GM21576 (cell line): ENCODE measurements around the gene SNPH.

Source experiments
- ATAC-seq: cut with Tn5 transposase; IDR thresholded peaks from one replicate; pipeline ENCODE4 v1.9.1; 2021; ENCODE audit warnings: mild to moderate bottlenecking, moderate library complexity; ENCODE audit not compliant: unreplicated experiment

Gene SNPH

DNA sequence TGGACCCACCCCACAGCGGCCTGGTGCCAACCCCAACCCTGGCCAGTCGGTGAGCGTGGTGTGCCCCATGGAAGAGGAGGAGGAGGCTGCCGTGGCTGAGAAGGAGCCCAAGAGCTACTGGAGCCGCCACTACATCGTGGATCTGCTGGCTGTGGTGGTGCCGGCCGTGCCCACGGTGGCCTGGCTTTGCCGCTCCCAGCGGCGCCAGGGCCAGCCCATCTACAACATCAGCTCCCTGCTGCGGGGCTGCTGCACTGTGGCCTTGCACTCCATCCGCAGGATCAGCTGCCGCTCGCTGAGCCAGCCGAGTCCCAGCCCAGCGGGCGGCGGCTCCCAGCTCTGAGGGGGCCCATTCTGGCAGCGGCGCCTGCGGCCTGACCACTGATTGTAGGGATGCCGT lies 39.6 kb downstream of the SNPH start:
- ATAC-seq, result no peak

DNA sequence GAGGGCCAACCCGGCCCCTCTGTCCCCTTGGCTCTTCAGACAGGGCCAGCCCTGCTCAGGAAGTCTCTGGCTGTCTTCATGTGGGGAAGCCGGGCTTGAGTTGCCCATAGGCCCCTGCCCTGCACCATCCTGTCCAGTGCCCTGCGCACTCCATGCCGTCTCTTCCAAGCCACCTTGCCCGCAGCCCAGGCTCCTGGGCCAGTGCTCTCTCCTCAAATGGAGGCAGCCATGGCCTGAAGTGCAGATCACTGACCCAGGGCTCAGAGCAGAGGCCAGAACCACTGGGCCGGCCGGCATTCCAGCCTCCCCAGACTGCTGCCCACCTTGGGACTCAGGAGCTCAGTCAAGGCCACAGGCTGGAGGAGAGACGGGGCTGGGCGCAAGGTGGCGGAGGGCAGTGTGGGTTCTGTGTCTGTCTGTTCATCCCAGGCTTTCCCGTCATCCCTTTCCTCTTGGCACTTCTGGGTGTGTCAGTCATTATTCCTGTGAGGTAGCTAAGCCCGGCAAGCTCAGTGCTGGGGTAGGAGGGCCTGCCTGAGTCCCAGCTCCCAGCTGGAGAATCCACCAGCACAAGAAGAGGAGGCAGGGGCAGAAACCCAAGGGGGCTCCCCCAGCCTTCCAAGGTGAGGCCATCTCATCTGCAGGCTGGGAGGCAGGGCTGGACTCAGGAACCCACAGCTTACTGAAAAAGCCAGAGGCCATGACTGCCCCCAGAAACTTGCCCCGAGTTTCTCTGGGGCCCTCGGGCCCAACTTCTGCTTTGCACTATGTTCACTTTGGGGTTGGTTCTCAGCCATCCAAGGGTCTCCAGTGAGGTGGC lies 40.4 kb downstream of the SNPH start:
- no peak for ATAC-seq

DNA sequence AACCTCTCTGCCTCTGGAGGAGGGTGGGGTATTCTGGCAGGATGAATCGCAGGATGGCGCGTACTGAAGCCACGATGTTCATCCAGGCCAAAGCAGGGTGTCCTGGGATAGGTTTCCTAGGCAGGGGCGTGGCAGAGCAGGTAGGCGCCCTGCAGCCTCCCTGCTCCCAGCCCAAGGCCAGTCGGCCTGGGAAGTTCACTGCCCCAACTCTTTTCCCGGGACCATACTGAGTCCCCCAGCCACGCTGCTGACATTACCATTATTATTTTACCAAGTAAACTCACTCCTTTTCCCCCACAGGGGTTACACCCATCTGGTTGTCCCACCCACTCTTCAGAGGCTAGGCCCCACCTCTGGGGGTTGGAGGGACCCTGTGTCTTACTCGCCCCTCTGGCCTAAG lies 41.1 kb downstream of the SNPH start:
- ATAC-seq, result no peak

DNA sequence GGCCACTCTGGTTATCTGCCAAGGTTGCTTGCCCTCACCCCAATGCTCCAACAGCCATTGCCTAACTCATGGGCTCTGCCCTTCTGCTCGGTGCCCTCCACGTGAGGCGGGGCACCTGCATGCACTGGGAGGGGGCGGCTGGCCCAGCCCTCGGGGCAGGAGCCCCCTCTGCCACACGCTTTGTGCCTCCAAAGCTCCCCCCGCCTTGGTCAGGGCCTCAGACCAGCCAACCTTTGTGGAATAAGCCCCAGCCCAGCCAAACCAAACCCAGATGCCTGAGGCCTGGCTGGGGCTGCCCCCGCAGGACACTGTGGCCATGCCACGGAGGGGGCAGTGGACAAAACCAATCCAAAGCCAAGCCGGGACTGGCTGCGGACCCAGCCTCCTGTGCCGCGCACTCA lies 41.5 kb downstream of the SNPH start:
- no peak for ATAC-seq

DNA sequence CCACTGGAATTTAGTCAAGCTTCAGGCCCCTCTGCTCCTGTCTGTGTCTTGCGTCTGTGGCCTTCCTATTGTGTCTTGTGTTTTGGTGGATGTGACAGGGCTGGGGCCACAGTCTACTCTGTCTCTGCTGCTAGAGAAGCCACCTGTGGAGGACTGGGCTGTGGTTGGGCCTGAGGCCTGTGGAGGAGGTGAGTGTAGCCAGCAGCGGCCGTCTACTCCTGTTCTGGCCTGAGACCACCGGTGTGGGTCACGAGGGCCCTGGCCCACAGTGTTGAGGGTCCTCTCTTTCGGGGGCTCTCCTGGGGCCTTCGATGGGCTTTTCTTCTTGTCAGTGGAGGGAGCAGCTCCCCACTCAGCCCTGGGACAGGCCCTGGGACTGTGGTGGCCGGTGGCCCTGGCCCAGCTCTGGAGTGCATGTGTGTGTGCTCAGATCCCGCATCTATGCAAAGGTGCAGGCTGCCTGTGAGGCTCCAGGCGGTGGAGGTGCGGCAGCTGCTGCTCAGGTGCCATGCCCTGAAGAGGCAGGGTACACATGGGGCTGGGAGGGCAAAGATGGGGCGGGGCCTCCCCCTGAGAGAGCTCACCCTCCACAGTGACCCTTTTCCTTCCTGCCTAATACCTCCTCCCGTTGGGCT lies 42.1 kb downstream of the SNPH start:
- ATAC-seq, result no peak

DNA sequence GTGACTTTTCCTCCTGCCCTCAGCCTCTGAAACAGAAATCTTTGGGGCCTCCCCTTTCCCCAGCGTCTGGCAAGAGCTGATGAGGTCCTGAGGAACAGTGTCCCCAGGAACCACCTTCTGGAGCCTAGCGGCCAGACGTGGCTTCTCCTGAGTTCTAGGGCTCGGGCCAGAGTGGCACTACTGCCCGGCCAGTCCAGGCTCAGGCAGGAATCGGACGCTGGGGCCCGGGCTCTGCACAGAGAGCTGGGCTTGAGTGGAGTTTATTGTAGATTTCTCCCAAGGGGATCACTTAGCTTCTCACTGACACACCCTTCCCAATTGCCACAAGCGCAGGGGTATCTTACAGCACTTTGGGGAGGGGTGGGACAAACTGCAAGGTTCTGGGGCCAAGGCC lies 42.6 kb downstream of the SNPH start:
- no peak for ATAC-seq

DNA sequence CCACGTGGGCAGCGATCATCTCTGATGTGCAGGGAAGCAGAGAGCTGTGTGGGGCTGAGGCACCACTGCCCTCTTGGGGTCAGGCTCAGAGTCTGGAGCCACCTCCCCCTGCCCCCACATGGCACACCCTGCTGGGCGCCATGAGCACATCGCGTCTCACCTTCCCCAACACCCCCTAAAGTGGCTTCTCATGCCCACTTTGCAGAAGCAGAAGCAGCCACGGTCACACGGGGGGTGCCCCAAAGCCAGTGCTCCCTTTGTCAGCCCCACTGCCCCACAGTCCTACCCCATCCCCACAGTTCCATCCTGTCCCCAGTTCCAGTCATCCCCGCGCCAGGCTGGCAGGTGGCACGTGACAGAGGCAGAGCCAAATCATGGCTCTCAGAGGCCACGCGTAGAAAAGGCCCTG lies 43.3 kb downstream of the SNPH start:
- no peak for ATAC-seq

DNA sequence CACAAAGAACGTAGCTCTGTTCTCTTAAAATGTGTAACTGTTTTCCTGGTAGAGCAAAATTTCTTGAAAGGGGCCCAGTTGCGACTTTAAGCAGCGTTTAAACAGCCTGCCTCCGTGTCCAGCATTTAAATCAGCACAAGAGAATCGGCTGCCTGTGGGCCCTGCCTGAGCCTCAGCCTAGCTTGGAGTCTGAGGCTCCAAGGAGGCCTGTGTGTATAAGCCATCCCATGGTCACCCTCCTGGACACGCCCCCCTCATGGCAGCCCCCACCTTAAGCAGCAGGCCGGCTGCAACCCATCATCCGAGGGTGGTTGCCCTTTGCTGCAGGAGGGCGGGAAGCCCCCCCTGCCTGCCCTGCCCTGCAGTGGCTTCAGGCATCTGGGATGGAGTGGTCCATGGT lies 44.0 kb downstream of the SNPH start:
- ATAC-seq, result no peak

DNA sequence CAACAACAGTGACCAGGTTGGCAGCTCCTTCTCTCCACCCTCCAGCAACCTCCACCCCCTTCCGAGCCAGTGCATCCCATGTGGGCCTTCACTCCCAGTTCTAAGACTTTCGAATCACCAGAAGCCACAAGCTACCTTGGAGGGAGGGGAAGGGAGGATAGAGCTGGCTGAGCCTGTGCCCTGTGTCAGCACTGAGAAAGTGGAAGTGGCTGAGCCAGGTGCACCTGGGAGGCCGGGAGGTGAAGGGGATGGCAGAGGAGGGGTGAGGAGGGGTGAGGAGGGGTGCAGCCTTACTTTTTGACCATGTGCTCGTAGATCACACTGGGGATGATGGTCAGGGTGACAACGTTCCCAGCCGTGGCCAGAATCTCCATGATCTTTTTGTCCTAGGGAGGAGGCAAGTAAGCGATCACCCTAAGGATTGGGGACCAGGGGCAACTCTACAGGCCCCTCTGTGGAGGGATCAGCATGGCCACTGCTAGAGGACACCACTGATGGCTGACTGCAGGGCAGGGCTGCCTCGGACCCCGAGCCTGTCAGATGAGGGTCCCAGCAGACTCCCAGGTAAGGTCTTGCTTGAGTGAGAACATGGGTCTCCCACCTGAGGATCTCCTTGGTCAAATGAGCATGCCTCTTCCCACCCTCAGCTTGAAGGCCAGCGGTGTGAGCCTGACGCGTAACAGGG lies 44.6 kb downstream of the SNPH start:
- no peak for ATAC-seq

DNA sequence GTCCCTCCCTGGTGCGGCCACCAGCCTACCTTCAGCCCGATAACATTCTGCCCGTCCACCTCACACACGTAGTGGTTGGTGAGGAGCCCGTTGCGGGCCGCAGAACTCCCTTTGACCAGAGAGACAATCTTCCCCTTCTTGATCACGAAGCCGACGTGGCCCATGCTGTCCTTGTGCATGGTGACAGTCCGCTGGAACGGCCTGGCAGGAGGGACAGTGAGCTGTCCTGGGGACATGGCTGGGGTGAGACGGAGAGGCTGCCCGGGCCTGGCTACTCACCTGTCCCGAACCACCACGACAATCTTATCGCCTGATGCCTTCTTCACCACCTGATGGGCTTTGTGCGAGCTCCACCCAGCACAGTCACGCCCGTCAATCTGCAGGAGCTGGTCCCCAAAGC lies 46.2 kb downstream of the SNPH start:
- no peak for ATAC-seq

DNA sequence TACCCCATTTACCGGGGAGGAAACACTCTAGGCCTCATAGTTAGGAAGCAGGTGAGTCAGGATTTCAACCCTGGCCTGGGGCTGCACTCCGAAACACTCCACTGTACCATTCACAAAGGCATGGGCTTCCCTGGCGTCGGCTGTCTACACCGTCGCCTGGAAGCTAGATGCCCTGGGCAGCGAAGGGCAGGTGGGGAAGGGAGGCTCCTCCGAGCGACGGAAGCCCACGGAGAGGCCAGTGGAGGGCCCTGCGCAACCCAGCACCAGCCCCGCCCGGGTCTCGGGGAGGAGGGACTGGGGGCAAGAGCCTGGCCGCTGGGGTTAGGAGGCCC lies 46.8 kb downstream of the SNPH start:
- no peak for ATAC-seq

DNA sequence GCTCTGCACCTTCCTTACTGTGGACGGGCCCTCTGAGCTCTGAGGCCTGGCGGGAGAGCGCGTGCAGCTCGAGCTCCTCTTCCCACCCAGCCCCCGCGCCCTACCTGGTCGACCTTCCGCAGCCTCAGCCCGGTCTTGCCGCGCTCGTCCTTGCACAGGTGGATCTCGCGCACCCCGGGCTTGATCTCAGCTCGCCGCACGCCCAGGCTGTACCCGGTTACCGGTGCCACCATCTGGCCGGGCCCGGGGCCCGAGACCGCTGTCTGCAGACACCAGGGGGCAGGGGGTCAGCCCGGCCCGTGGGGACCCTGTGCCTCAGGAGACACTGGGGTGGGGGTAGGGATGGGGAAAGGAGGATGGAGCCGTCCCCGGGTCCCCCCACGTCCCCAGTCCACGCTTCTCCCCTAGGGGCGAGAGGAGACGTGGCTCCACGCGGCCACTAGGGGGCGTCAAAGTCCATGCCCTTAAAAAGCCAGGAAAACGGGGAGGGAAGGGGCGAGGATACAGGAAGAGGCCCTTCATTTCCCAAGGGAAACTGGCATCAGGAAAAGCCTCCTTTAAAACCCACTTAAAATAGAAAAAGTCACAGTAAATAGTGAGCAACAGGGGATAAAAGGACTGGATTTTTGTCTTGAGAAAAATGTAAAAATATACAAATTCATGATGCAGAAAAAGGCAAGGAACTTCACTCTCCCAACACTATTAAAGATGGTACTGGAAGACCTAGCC lies 47.3 kb downstream of the SNPH start:
- ATAC-seq, result no peak

DNA sequence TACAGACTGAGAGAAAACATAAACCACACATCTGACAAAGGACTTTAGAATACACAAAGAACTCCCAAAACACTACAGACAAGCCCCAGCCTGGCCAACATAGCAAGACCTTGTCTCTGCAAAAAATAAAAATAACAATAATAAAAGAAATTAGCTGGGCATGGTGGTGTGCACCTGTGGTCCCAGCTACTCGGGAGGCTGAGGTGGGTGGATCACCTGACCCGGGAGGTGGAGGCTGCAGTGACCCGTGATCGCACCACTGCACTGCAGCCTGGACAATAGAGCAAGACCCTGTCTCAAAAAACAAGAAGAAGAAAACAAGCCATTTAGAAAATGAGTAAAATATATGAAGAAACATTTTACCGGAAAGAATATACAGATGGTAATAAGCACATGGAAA lies 49.7 kb downstream of the SNPH start:
- no peak for ATAC-seq

DNA sequence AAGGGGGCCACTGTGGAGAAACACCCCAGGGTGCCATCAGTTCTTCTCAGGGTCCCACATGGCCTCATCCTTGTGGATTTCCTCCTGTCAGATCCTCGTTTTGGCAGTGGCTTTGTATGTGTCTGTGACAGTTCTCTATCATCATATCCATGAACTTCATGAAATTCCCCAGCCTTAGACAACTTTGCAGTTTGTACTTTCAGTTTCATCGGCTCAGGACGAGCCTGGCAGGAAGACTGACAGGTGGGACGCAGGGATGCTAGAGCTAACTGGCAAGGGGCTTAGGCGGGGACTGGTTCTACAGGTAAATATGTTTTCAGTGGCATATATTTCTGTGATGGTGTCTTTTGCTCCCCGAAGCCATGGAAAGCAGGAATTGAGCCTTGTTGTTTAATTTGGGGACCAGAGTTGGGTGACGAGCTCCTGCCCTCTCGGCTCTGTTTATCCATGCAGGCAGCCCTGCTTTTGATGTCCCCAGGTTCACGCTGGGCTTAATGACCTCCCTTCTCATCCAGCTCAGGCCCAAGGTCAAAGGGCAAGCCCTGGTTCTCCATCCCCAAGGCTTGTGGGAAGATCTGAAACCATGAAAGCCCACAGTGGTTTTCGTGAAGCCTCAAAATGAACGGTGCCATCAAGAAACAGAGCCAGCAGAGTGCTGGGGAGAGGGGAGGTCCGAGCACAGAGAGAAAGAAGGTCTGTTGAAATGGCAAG lies 51.6 kb downstream of the SNPH start:
- ATAC-seq, result no peak

DNA sequence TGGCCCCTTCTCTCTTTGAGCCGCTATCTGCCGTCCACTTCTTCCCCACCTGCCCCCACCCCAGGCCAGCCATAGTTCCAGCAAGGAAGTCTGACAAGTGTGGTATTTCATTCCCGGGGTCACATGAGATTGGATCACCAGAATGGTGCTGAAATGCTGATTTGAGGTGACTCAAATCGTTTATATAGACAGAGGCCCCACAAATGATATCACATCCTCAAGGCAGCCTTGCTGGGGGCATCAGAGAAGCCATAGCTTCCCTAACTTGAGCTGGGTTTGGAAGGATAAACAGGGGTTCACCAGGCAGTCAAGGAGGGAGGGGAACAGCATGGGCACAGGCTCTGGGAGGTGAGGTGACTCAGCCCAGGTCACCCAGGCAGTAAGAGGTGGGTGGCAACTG lies 53.0 kb downstream of the SNPH start:
- ATAC-seq, result no peak

DNA sequence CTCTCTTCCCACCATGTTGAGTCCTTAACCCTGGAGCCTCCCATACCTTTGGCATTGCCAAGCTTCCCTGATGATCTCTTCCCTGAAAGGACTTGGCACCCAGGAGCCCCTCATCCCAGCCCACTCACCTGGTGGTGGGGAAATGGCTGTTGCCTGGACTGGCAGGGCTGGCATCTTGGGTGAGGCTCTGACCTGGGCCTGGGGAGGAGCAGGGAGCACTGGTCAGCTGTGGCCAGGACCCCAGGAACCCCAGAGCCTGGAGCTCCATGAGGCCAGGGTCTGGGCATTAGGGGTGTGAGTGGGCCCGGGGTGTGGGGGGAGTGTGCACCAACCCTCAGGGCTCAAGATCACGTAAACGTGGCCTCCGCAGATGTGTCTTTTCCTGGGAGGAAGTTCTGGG lies 53.4 kb downstream of the SNPH start:
- ATAC-seq, result no peak

DNA sequence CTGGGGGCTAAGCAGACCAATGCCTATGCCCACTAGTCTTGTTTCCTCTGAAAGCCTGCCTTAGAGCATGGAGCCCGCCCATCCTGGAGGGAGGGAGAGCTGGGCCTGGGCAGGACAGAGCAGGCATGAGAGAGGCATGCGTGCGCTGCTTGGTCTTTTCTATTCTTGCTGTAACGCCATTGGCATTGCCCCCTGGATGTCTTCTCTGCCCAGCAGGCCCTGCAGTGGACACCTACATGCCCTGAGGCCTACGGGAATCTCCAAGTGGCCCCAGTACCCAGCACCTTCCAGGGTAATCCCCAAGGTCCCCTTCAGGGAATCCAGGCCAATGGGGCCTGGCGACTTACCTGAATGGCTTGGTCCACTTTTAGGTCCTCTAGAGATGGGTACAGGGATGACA lies 53.9 kb downstream of the SNPH start:
- ATAC-seq, result no peak

DNA sequence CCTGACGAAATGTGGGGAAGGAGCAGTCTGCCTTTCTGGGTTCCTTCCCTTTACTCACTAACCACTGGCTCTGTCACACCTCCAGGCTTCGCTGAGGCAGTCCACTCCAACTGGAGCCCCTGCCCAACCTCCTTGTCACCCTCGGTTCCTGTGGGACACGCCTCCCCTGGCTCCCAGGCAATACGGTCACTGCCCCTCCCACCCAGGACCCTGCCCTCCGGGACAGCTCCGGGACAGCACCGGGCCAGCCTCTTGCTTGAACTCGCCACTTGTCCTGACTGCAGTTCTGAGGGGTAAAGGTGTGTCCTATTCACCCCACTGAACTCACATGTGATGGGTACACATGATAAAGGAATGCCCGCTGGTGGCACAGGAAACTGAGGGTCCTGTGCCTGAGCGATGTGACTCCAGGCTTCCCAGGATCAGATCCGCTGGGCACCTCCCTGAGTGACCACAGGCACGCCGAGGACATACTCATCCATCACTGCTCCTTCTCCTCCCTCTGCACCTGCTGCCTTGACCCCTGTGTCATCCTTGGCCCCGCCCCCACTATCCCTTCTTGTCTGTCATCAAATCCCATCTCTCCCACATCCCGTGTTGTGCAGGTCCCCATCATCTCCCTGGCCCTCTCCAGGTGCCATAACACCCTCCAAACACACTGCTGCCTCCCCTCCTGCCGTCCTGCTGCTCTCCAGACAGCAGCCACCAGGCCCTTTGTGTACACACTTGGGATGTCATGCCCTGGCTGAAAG lies 55.0 kb downstream of the SNPH start:
- ATAC-seq, result no peak

DNA sequence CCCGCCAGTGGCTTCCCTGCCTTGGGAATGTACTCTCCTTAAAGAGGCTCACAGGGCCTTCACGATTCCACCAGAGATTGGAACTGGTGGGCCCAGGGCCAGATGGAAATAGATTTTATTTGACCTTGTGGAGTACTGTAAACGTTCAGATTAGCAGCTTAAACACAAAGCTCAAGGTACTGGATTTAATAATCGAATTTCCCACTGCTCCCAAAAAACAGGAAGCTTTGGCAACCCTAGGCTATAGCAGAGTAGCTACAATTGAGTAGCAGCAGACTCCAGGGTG lies 55.5 kb downstream of the SNPH start:
- no peak for ATAC-seq

DNA sequence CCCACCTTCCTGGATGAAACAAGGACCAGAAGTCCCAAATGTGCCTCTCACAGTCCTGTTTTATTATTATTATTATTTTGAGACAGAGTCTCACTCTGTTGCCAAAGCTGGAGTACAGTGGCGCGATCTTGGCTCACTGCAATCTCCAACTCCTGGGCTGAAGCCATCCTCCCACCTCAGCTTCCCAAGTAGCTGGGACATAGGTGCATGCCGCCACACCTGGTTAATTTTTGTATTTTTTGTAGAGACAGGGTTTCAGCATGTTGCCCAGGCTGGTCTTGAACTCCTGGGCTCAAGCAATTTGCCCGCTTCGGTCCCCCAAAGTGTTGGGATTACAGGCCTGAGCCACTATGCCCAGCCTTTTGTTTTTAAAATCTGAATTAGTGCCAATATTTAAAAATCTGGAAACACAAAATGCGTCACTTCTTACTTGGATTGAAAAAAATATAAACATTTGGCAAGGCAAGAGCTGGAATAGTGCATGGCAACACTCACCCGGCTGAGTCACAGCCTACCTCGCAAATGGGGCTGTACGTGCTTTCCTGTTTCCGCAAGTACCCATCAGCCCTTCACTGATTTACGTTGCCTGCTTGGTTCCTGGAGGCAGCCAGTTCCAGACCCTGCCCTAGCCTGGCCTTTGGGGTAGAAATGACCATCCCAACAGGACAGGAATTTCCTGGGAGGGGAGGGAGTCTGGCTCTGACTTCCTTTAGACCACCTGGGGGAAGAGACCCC lies 56.6 kb downstream of the SNPH start:
- no peak for ATAC-seq
